ENCODE measurements around the gene AMN.

The AMN gene

DNA sequence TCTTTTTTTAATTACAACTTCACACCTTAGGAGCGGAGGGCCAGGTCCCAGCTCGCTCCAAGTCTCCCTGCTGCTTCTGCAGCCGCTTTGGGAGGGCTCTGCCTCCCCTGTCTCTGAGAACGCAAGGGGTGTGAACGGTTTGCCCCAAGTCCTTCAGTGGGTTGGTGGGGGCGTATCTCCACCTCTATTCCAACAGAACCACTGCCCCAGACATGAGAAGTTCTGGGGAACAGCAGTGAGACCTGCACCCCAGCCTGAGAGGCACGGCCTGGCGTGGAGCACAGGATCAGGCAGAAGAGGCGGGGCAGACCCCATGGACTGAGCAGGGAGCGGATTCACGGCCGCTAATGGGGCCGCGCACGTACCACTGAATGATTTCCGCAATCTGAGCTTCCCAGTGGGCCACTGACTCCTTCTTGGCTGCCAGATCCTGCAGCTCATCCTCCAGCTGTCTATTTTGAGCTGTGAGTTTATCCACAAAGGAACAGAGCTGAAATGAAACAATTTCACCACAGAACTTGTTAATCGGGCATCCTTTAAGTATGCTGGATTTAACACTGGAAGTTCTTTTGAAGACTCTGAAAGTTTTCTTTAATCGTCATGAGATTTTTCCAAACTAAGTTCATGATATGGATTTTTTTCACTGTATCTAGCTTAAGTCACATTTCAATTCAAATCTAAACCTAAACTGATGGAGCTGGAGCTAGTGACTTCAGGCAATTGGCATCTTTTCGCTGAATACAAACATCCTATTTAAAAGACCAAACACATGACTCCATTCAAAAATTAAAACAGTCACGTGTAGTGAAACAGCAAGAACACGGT, 44.4 kb downstream of the AMN start:
- DNase-seq (ENCODE audit: low read depth) = no peak

DNA sequence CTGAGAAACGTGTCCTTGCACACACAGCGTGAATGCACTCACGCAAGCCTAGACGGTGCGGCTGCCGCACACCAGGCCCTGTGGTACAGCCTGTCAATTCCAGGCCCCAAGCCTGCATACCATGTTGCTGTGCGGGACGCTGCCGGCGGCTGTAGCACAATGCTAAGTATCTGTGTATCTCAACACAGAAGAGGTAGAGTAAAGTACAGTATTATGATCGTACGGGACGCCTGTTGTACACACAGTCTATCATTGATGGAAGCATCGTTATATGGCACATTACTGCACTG, 45.0 kb downstream of the AMN start:
- no peak for DNase-seq (ENCODE audit: low read depth)

DNA sequence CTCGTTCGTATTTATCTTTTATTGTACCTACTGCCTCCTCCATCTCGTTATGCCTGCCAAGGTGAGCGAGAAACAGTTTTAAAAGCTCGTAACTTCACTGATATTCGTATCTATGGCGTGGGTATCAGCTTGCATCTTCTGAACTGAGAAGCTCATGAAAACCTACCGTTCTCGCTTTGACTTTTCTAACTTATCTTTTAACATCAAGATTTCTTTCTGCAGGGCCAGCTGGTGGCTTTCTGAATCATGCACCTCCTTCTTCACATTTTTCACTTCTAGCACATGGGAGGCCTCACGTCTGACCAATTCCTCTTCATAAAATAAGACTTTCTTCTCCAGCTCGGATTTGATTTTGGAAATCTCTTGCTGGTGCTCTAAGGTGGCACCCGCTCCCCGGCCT, 45.8 kb downstream of the AMN start:
- DNase-seq (ENCODE audit: low read depth) = no peak

DNA sequence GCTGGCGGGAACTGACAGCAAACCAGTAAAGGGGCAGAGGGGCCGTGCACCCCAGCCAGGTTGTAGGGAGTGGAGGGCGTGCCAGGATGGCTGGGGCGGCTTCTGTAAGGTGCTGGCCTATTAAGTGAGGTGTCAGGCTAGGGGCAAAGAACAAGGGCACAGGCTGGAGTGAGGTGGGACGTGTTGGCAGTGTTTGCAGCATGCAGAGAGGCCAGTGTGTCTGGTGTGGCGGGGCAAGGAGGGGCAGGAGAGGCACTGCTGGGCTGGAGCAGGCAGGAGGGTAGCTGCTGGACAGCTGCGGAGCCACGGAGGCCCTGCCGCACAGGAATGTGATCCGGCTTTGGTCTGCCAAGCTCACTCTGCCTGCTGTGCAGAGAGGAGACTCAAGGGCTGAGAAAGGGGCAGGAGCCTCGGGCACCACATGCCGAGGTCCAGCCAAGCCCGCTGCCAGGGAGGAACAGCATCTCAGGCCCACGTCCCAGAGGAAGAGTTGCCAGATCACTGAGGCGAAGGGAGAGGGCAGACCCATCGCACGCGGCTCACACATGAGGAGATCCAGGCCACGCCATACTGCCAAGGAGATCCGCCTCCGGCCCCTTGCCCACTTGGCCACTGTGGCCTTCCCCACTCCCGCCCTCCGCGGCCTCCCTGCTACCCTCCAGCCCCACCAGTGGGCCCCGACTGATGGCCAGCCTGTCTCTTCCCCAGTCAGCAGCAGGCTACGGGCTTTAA, 46.8 kb downstream of the AMN start:
- no peak for DNase-seq (ENCODE audit: low read depth)

DNA sequence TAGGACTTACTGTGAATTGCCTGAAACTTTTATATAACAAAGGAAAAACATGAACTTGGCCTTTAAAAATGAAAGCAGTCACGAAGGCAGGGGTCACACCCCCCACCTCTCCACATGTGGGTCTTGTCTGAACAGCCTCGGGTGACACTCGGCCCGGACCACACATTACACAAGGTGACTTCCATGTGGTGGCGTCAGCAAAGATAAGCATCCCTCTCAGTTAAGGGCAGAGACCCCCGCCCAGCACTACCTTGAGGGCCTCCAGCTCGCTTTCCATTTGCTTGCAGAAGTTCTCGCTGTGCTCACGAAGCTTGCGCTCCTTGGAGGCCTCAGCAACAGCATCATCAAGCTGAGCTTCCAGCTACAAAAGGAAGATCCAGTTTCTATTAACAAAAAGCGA, 47.4 kb downstream of the AMN start:
- DNase-seq (ENCODE audit: low read depth) = no peak

DNA sequence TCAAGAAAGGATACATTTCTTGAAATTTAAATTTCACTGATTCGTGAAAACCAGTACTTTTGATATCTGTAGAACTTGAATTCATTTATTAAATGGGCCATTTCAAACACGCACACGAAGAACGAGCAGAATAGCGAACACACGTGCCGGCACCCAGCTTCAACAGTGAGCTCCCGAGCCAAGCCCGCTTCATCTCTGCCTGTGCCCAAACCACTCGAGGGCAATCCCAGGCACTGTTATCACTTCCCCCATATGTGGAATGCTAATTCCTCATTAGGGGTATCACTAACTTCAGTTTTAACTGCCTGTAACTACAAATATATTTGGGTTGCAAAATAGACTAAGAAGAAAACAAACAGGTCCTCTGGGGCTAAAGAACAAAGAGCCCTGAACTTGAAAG, 48.0 kb downstream of the AMN start:
- no peak for DNase-seq (ENCODE audit: low read depth)

DNA sequence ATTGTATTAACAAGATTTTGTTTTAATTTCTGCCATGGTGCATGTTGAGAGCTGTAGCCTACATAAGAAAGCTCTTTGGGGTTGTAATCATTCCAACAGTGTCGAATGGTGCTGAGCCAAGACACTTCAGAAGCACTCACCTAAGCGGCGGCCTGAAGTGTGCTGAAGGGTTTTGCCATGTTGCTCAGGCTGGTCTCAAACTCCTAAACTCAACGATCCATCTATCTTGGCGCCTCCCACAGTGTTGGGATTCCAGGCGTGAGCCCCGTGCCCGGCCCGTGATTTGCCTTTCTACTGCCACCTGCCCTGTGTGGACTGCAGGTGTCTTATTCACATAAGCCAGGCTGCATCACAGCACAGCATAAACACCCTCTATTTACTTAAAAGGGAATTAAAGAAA, 48.9 kb downstream of the AMN start:
- no peak for DNase-seq (ENCODE audit: low read depth)

DNA sequence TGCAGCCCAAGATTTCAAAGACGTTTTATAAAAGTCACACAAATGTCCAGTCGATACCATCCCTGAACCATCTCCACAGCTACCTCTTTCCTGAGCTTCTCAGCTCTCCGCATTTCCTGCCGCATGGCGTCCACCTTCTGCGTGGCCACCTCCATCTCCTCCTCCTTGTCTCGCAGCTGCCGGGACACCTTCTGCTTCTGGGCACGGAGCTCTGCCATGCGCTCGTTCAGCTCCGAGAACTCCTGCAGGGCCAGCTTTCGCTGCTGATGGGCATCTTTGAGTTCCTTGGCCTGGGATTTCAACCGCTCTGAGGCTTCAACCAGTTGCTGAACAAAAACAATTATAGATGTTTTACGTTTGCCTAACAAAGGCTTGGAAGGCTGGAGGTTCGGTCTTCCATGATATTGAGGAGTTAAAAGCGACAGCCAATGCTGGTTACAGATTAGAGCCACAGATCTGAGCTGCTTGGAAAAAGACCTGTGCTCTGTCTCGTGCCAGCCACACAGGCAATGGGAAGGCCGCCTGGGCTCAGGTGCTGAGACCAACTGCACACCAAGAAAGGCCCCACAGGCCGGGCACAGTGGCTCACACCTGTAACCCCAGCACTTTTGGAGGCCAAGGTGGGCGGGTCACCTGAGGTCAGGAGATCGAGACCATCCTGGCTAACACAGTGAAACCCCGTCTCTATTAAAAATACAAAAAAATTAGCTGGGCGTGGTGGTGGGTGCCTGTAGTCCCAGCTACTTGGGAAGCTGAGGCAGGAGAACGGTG, 49.6 kb downstream of the AMN start:
- DNase-seq (ENCODE audit: low read depth) = no peak

DNA sequence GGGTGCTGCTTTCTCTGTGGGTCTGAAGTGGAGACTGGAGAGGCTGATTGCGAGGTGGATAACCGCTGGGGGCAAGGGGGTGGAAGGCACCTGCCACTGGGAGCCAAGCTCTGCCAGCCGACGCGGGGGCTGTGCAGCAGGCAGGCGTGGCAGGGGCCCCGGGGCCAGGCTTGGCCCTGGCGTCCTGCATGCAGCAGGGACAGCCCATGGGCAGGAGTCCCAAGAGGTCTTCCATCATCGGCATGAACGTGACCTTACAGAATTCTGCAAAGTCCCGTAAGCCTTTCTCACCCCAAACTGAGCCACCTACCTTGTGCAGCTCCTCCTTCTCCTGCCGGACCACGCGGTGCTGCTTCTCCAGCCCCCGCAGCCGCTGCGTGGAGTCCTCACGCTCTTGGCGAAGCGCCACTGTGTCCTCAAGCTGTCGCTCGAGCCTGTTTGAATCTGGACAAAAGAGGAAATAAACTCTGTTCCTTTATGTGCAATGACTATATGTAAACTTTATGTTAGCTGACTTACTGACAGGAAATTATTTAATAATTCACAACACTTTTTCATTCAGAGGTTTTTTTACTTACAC, 51.3 kb downstream of the AMN start:
- DNase-seq (ENCODE audit: low read depth) = no peak

DNA sequence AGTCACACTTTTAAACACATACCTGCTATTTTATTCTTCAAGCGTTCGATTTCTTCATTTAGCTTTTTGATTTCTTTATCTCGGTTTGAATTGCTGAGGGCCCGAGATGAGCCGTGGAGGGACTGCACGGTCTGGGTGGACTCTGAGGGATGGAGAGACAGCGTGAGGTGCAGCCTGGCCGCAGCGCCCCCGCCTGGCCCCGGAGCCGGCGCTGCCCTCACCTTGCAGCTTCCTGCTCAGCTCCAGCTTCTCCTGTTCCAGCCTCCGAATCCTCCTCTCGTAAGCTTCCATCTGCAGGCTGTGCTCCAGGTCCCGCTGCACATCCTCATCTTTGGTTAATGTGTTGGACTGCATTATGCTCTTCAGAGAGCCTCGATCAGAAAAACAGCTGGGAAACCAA, 53.2 kb downstream of the AMN start:
- no peak for DNase-seq (ENCODE audit: low read depth)

DNA sequence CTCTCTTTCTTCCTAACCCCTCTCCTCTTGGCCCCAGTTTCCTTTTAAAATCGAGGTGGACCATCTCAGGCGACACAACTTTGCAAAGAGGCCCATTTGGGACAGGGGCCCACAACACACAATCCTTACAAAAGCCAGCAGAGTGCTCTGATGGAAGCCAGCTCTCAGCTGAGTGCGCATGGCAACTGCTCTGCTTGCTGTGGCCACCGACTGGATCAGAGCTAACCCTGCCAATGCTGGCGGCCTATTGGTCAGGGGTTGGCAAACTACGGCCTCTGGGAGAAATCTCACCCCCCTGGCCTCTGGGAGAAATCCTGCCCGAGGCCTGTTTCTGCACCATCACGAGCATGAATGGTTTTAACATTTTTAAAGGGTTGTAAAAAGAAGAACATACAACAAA, 55.0 kb downstream of the AMN start:
- DNase-seq (ENCODE audit: low read depth) = no peak

DNA sequence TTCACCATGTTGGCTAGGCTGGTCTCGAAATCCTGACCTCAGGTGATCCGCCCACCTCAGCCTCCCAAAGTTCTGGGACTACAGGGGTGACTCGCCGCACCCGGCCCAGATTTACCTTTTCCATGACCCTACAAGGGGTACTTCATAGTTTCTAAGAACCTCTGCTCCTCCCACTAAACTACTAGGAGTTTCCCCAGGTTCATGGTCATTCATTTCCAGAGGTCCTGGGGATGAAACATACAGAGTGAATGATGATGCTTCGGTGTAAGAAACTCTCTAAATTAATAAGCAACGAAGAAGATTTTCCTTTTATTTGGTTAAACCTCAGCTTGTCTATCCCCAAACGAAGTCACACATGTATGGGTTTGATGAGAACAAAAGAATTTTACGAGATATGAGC, 56.9 kb downstream of the AMN start:
- DNase-seq (ENCODE audit: low read depth) = no peak

DNA sequence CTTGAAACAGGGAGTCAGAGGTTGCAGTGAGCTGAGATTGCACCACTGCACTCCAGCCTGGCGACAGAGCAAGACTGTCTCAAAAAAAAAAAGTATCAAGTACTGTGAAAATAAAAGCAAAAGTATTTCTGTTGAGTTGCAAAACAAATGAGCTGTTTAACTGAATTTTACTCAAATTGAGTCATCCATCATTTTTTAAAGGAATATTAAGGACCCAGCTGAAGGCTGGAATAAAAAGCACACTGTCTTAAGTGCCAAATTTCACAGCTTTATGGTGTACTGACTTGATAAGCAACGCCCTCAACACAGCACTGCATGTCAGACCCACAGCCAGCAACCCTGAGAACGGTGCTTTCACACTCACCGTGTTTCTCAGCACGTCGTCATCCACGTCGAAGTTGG, 57.9 kb downstream of the AMN start:
- DNase-seq (ENCODE audit: low read depth) = peak; percentile 56

Data from fibroblast of gingiva (primary cell).